Spleen (tissue), 7 donors: ENCODE measurements around the gene ITGBL1.

Source experiments
- CTCF ChIP-seq, 11 experiments: fragments of 200-600 bp in 7 of 11; fragments of 450-650 bp in 4 of 11; sonication (generic) in 4 of 11; IDR thresholded peaks in 8 of 11; conservative IDR thresholded peaks in 3 of 11; 1 replicate in 7 of 11; 2 replicates in 4 of 11; pipeline versions ENCODE4 v1.4.0 to v1.8.0; 2016 to 2021; ENCODE audit warnings: antibody characterized with exemption in 11 of 11, inconsistent platforms in 4 of 11, mild to moderate bottlenecking in 1 of 11
- POLR2A ChIP-seq, 3 donors: fragments of 450-650 bp; IDR thresholded peaks; one replicate each; pipeline ENCODE4 v1.5.1; 2017; ENCODE audit warnings: antibody characterized with exemption in 3 of 3, mild to moderate bottlenecking in 1 of 3
- donor health status: DM: no; HTN: no; CAD: no; lungs with moderate emphysema.
- donor health status: DM: no; HTN: no; CAD: no.
- donor health status: DM: no; HTN: no; CAD: no.

- TF ChIP-seq CTCF (IDR thresholded peaks at IDR 0.05 in 8 of 11, conservative IDR thresholded peaks at IDR 0.05 in 3 of 11) (no peak), POLR2A (IDR thresholded peaks at IDR 0.05) (no peak)
Measured at GRCh38 chr13:101408154-101408553, 44.3 kb upstream of the ITGBL1 start.
